HG03354 (cell line): ENCODE measurements around the gene VPS41.
"Not testable (repeated sequence)": the region's sequence is repeated elsewhere in the genome, so short reads cannot be mapped to it uniquely, and the experiment has no call there.

Experiments used
- ATAC-seq: cut with Tn5 transposase; IDR thresholded peaks from one replicate; pipeline ENCODE4 v1.9.1; 2021; ENCODE audit warnings: mild to moderate bottlenecking; ENCODE audit not compliant: unreplicated experiment, poor library complexity, severe bottlenecking

VPS41 gene

GRCh38 chr7:38908759-38909335 is at the start of gene VPS41:
Gene VPS41 (minus strand): TSS chr7:38909191. CDS start chr7:38909174, 17 bp downstream.
- peak; percentile 99 for ATAC-seq

- ATAC-seq: no peak
Measured at GRCh38 chr7:38955892-38956291, 46.9 kb upstream of the VPS41 start.

- ATAC-seq: no peak
Measured at GRCh38 chr7:38953971-38954370, 45.0 kb upstream of the VPS41 start.

GRCh38 chr7:38953227-38953626 is 44.2 kb upstream of the VPS41 start:
- ATAC-seq: no peak

- no peak for ATAC-seq
Measured at GRCh38 chr7:38951213-38951612, 42.2 kb upstream of the VPS41 start.

GRCh38 chr7:38950309-38950708 is 41.3 kb upstream of the VPS41 start:
- no peak for ATAC-seq

DNA sequence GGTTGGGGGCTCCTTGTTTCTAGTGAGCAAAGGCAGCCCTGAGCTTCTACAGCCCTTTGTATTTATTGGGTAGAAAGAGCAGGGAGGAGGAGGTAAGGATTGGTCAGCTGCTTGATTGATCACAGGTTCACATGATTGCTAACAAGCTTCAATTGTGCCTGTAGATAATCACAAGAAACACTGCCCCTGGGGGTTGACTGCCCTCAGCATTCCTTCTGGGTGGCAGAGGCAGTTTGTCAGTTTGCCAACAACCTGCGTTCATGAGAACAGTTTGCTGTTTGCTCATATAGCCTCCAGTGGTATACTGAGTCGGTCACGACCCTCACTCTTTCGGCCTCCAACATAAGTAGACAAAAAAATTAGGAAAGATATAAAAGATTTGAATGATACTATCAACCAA is 38.5 kb upstream of the VPS41 start:
- not testable (repeated sequence) for ATAC-seq

DNA sequence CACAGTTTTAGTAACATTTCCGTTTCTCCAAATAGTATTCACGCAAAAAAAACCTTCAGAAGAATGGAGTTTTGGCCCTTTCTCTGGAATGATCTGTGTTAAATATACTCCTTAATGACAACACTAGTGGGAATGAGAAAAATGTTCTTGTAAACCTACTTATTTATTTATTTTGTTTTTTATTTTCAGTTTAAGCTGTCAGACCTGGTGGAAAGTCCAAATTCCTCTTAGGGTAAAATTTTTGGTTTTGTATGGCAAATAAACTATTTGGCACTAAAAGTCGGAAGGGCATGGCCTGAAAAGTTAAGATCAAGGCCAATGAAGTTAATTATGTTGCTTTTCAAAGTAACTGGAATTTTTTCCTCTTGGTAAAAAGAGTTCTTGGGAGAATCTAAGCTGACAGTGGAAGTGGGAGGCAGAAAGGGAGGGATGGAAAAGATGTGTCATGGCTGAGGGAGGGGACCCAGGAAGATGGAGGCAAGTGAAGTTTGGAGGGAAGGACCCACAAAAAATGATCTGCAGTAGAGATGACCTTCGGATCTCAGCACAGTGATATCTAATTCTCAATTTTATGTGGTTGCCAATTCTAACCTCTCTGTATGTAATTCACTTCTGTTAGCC is 33.5 kb upstream of the VPS41 start:
- no peak for ATAC-seq

- ATAC-seq: no peak
Measured at GRCh38 chr7:38940774-38941173, 31.8 kb upstream of the VPS41 start.

DNA sequence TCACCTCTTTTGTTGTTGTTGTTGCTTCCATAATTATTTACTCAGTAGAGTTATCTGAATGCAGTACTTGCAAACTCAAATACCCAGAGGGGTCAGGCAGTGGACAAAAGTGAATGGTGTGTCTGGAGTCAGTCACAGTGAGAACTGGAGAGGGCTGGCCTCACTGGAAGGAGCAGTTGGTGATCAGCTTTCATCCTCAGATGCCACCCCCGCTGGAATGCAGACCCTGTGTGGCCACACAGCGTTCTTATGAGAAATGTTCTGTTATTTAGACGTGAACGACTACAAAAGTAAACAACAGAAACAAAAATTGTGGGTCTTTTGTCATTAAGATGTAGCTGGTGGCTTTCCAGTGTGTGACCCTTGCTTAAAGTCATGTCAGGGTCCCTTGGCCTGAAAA is 29.6 kb upstream of the VPS41 start:
- ATAC-seq: no peak

DNA sequence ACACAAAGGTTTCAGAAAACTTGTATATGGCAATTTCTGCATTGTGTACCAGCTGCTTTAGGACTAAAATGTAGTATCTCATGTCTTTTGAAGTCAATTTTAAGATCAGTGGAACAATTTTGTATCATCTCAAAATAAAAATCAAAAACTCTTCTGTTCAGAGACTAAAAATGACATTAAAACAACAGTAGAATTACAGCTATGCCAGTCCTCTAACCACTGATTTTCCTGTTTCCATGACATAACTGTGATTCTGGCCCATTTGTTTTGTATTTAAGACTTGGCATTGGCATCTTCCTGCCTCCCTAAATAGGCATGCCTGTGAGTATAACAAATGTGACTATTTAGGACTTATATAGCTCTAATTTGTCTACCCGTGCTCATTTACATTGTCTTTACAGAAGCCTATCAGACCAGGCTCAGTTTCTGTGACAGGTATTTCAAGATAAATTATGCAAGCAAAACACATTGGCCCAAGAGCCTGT is 29.1 kb upstream of the VPS41 start:
- no peak for ATAC-seq

DNA sequence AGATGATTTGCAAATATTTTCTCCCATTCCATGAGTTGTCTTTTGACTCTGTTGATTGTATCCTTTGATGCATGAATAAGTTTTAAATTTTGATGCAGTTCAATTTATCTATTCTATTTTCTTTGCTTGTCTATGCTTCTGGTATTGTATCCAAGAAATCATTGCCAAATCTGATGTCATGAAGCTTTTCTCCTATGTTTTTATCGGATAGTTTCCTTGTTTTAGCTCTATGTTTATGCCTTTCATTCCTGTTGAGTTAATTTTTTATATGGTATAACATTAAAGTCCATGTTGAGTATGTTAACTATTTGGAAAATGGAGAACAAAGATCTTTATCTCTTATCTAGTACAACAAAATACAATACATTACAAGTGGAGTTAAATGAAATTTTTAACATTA is 27.6 kb upstream of the VPS41 start:
- no peak for ATAC-seq

GRCh38 chr7:38934536-38934935 is 25.5 kb upstream of the VPS41 start:
- ATAC-seq: no peak

DNA sequence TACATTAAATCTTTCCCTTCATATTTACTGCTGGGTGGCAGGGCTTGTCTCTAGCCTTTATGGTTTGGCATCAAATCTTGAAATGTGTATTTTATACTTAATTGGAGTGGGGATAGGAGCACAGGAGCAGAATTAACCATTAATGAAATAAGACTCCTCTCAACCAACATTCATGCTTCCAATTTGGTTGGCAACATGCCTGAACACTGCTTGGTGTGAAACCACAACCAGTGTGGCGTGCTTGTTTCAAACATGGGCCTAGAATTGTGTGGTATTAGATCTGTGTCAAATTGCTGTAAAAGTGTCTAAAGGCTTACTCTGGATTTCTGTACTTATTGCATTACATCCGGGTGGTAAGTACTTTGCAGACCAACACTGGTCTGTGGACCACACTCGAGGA is 25.1 kb upstream of the VPS41 start:
- no peak for ATAC-seq

GRCh38 chr7:38932509-38933168 is 23.6 kb upstream of the VPS41 start:
- ATAC-seq: peak; percentile 83

DNA sequence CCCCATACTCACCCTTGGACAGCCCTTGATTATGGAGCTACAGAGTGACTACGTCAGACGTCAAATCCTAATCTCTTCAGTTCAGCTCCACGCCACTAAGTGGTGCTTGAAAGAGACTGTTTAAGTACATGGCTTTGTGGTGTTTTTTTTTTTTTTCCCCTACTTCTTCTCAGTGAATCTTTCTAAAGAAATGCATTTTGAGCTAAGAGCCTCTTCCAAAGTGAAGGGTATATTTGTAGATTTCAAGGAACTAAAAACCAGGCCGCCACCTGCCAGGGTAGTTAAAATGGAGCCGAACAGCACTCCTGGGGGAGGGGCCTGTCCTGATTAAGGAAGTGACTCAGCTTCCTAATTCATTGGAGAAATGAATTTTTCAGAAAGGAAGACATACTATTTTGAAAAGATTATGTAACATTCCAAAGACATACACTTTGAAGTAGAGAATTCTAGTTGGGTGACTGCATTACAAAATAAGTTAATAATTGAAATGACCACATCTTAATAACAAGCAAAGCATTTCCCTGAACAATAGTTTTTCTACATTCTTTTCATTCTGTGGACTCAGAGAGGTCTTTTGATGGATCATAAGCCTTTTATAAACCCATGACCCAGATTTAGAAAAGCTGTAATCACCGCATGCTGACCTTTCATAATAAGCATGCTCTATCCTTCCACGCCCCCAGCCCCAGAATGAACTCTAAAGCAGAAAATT is 20.6 kb upstream of the VPS41 start:
- ATAC-seq: no peak

DNA sequence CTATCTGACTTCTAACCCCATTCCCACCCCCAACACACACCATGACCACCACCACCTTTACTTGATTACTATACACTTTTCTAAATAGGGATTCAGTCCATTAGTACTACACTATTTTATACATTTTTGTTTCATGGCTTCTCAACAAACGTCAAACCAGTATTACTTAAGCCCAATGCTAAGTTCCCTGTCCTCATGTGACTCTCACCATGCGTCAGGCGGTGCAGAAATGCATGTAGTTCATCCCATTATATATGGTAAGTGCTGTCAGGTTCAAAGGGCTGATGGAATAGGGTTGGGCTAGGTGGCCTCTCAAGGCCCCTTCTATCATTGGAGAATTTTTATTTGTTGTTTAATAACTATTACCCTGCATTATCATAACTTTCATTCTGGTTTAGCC is 19.5 kb upstream of the VPS41 start:
- no peak for ATAC-seq

- ATAC-seq: no peak
Measured at GRCh38 chr7:38927751-38928150, 18.8 kb upstream of the VPS41 start.

DNA sequence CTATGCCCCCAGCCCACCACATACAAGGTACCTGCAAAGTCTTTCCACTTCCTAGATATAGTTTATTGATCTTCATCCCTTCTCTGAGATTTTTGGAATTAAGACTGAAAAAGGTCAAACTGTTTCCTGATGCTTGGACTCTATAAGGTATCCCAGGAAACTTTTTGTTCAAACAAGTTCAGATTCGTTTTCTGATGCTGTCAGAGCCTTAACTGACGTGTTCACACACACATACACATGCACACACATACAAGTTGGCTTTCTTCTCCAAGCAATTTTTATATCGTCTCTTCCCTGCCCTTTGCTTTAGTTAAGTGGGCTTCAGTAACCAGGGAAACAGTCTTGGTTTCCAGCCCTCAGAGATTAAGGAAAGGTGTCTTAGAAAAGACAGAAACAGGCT is 11.7 kb upstream of the VPS41 start:
- ATAC-seq: no peak

DNA sequence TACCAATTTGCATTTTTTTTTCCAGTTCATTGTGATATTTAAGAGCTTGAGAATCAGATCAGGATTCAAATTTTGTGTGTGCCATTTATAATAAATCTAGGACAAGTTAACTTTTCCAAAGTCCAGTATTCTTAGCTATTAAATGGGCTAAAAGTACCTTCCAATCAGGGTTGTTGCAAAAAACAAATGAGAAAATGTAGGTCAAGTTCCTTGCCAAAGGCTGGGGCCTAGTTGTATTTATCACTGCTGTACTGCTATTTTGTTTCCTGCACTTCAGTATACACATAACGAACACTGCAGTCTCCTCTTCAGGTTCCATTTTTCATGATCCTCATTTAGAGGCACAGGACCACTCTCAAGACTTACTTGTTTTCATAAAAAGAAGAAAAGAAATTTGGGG is 7.4 kb upstream of the VPS41 start:
- no peak for ATAC-seq

DNA sequence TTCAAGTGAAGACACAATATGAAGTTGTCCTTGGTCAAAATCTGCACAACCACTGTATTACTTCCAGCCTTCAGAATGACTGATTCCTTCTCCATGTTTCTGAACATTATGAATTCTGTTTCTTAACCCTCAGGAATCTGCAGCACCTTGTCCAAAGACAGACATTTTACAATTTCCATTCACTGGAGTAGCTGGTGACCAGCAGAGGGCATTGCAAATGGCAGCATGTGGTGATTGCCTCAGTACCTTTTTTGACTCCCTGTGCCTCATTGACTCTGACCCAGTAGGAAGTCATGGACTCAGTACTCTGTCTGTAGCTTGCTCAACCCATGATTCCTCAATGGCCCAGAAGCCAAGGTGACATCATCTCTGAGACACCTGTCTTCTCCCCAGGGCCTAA is 879 bp upstream of the VPS41 start:
- ATAC-seq: no peak
